ENCODE data around the gene MRFAP1. TPM values are rescaled to one million over a fixed set of nuclear protein-coding genes. Genes with fewer than 3 reads are reported as not detected.

MRFAP1 gene
- total and polyA plus RNA-seq, 10 of the 15 experiments (the other 5 are each of a cell fraction or from before 2014, with no cell fraction given) = 18.7 to 105 (median 80.8) TPM

- ChIA-PET CTCF (interaction anchor here (0.7 kb wide), 1 partner anchor 23 kb away, joined by 3 read pairs; no protein-coding TSS in a partner anchor), POLR2A (no interaction called here), SMC1A (ENCODE audit: uncharacterized antibody, unreplicated experiment) (interaction anchor here (0.6 kb wide), 1 partner anchor 25 kb away, joined by 3 read pairs; no protein-coding TSS in a partner anchor), RAD21 (ENCODE audit: unreplicated experiment) (no interaction called here)
- intact Hi-C loops (cut with micrococcal nuclease; ENCODE audit: unreplicated experiment) = no loop called here
- 88% methylated on average over 15 of the region's 17 CpGs for WGBS (ENCODE audit: insufficient coverage, insufficient replicate concordance, low lambda C conversion rate, missing lambda C conversion rate)
- Histone ChIP-seq H3K27ac (ENCODE audit: control insufficient read depth, insufficient read depth) (no peak overlapping the region), H3K79me2 (ENCODE audit: control insufficient read depth, insufficient read depth, low read length) (no peaks in the 10 kb centered on the region), H4K20me1 (ENCODE audit: control insufficient read depth, insufficient read depth) (no peaks in the 10 kb centered on the region), H2AFZ (ENCODE audit: control insufficient read depth, low read depth, low read length) (no peak overlapping the region), H3K4me2 (ENCODE audit: control insufficient read depth, insufficient read depth) (no peak overlapping the region), H3K4me1 (ENCODE audit: control insufficient read depth, insufficient read depth, low read length) (no peaks in the 10 kb centered on the region), H3K4me3 (no peak overlapping the region), H3K27me3 (replicated peaks in 1 of 2; ENCODE audit: control insufficient read depth in 2 of 2, insufficient read depth in 2 of 2, low read length in 1 of 2) (no peaks in the 10 kb centered on the region), H3K9me3 (replicated peaks; ENCODE audit: control insufficient read depth, insufficient read depth, low read length) (no peaks in the 10 kb centered on the region; the same call in 2 of the 3 replicates), H3K36me3 (ENCODE audit: control insufficient read depth in 2 of 2, insufficient read depth in 2 of 2, low read length in 1 of 2) (peaks cover 6 to 9% of the 10 kb centered on the region in 2 experiments), H3K9ac (ENCODE audit: control insufficient read depth, insufficient read depth, low read length) (no peak overlapping the region)
- FAIRE-seq (no peak), ATAC-seq (no peak), DNase-seq (ENCODE audit: low read depth, low spot score) (no peak)
- in situ Hi-C loops (cut with MboI) = no loop called here
- BruUV-seq (replicated peaks) = no TSS peak
- no peak for TF ChIP-seq BHLHE40 (IDR thresholded peaks at IDR 0.05; ENCODE audit: borderline replicate concordance in 1 of 2, low read depth in 2 of 2, low read length in 1 of 2)
- TF ChIP-seq IRF4 (IDR thresholded peaks at IDR 0.05; ENCODE audit: low read depth, low read length) = no peak
- no peak for TF ChIP-seq EP300 (IDR thresholded peaks at IDR 0.05; ENCODE audit: borderline replicate concordance in 1 of 2, control insufficient read depth in 1 of 2, low read depth in 2 of 2, low read length in 2 of 2)
- TF ChIP-seq BCL11A (IDR thresholded peaks at IDR 0.05; ENCODE audit: low read depth, low read length) = no peak
- TF ChIP-seq EED (IDR thresholded peaks at IDR 0.05; ENCODE audit: low read depth) = no peak
- no peak for TF ChIP-seq FOXM1 (IDR thresholded peaks at IDR 0.05; ENCODE audit: low read depth, low read length)
- TF ChIP-seq ESRRA (IDR thresholded peaks at IDR 0.05; ENCODE audit: low read length) = no peak
- TF ChIP-seq HDAC2 (IDR thresholded peaks at IDR 0.05) = no peak
- TF ChIP-seq SUPT20H (IDR thresholded peaks at IDR 0.05; ENCODE audit: borderline replicate concordance, control insufficient read depth, low read depth, low read length) = no peak
Observed at GRCh38 chr4:6613676-6614651, 26.5 kb upstream of the MRFAP1 start.

Measured in GM12878 (cell line).